GM04503 (cell line): ENCODE measurements around the gene GPR27.

Experiments used
- DNase-seq: peaks from one replicate; pipeline ENCODE4 v3.0.0-alpha.2; 2012; ENCODE audit warnings: low read depth

Gene GPR27

GRCh38 chr3:71732637-71733036 lies 21.0 kb upstream of the GPR27 start:
- no peak for DNase-seq

GRCh38 chr3:71733319-71733718 lies 20.3 kb upstream of the GPR27 start:
- no peak for DNase-seq

GRCh38 chr3:71734881-71735280 lies 18.8 kb upstream of the GPR27 start:
- DNase-seq, result no peak

GRCh38 chr3:71742621-71743020 lies 11.0 kb upstream of the GPR27 start:
- DNase-seq, result no peak

GRCh38 chr3:71744738-71745137 lies 8.9 kb upstream of the GPR27 start:
- DNase-seq, result no peak

- no peak for DNase-seq
Observed at GRCh38 chr3:71751602-71752001, 2.1 kb upstream of the GPR27 start.

- no peak for DNase-seq
Observed at GRCh38 chr3:71752831-71753700, 589 bp upstream of the GPR27 start.

GRCh38 chr3:71754610-71755253 lies 1.1 kb downstream of the GPR27 start:
- no peak for DNase-seq

GRCh38 chr3:71758091-71758490 lies 4.4 kb downstream of the GPR27 start:
- no peak for DNase-seq

GRCh38 chr3:71759401-71759800 lies 5.7 kb downstream of the GPR27 start:
- DNase-seq, result no peak

GRCh38 chr3:71760140-71760539 lies 6.5 kb downstream of the GPR27 start:
- DNase-seq, result no peak

GRCh38 chr3:71763426-71763825 lies 9.8 kb downstream of the GPR27 start:
- no peak for DNase-seq

- no peak for DNase-seq
Observed at GRCh38 chr3:71771126-71771525, 17.5 kb downstream of the GPR27 start.

- no peak for DNase-seq
Observed at GRCh38 chr3:71771884-71772283, 18.2 kb downstream of the GPR27 start.

- no peak for DNase-seq
Observed at GRCh38 chr3:71776538-71776937, 22.9 kb downstream of the GPR27 start.

- no peak for DNase-seq
Observed at GRCh38 chr3:71778353-71778752, 24.7 kb downstream of the GPR27 start.

- no peak for DNase-seq
Observed at GRCh38 chr3:71779674-71780377, 26.2 kb downstream of the GPR27 start.

- DNase-seq, result no peak
Observed at GRCh38 chr3:71780430-71780829, 26.8 kb downstream of the GPR27 start.

GRCh38 chr3:71783152-71783551 lies 29.5 kb downstream of the GPR27 start:
- no peak for DNase-seq

GRCh38 chr3:71784201-71784913 lies 30.7 kb downstream of the GPR27 start:
- no peak for DNase-seq

- DNase-seq, result no peak
Observed at GRCh38 chr3:71784914-71785531, 31.4 kb downstream of the GPR27 start, which contains the start of gene PROK2. Gene PROK2, minus strand, starts transcription at chr3:71785148. Its CDS starts 96 bp downstream, at chr3:71785052.
